GM19035 (cell line): Measurements from ENCODE around the gene LRRC49.
"Not testable (repeated sequence)": the region's sequence is repeated elsewhere in the genome, so short reads cannot be mapped to it uniquely, and the experiment has no call there.

ENCODE experiments used
- ATAC-seq: cut with Tn5 transposase; IDR thresholded peaks from one replicate; pipeline ENCODE4 v1.9.1; 2021; ENCODE audit not compliant: unreplicated experiment

The LRRC49 gene

DNA sequence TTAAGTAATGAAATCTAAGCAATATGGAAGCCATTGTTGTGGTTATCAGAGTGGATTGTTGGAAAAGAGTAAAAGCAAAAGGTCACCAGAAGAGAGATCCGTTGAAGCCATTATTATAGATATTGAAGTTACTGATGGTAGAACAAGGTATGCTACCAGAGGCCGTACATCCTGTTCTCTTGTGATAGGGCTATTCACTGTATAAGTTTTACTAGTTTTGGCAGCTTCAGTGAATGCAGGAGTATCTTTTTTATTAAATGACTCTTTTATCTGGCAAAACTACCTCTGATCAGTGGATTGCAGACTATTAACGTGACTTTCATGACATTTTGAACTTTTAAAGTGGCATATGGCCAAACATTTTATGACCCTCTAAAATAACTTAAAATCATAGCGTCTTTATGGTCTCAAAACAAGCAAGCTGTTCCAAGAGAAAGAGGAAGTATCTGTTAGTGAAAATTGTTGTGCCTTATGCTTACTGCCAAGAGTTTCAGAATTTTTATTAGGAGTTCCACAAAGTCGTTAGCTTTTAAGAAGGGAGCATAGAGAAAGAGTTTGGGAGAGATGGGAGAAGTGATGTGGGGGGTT is 102.9 kb downstream of the LRRC49 start:
- ATAC-seq = no peak

DNA sequence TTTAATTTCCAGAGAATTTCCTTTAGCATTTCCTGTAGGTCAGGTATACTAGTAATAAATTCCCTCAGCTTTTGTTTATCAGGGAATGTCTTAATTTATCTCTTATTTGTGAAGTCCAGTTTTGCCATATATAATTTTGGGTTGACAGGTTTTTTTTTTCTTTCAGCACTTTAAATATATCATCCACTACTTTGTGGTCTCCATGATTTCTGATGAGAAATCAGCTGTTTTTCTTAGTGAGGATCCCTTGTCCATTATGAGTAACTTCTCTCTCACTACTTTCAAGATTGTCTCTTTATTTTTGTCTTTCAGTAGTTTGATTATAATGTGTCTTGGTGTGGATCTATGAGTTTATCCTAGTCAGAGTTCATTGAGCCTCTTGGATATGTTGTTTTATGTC is 105.7 kb downstream of the LRRC49 start:
- ATAC-seq = no peak

DNA sequence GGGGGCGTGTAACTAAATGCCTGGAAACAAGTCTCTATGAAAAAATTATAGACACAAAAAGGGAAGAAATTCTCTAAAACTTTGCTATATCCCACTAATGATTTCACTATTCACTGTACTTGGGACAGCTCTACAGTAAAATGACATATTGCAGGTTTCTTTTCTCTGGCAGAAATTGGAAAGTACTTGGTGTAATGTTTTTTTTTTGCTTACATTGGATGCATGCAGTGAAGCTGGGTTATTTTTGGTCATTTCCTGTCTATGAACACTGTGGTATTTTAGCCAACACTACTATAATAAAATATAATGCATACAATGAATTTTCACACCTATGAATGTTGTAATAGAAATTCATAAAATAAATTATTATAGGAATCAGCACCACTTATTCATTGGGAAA is 109.7 kb downstream of the LRRC49 start:
- ATAC-seq = no peak

DNA sequence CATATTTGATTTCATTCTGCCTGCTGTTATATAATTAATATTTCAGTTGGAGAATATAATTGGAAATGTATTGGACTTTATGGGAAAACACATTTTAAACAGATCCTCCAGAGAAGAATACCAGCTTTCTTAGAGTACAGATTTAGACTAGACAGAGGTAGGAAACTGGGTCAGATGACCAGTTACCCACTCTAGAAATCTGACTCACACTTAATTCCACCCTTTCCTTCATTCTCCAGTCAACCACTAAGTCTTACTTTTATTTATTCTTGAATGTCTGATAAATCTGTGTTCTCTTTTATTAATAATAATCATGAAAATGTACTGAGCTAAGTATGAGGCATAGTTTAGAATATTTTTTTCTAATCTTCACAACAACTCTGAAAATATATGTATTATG is 110.7 kb downstream of the LRRC49 start:
- no peak for ATAC-seq

DNA sequence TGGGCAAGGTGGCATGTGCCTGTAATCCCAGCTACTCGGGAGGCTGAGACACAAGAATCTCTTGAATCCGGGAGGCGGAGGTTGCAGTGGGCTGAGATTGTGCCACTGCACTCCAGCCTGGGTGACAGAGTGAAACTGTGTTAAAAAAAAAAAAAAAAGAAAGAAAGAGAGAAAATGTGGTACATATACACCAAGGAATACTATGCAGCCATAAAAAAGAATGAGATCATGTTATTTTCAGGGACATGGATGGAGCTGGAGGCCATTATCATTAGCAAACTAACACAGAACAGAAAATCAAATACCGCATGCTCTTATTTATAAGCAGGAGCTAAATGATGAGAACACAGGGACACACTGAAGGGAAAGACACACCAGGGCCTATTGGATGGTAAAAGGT is 111.9 kb downstream of the LRRC49 start:
- not testable (repeated sequence) for ATAC-seq

DNA sequence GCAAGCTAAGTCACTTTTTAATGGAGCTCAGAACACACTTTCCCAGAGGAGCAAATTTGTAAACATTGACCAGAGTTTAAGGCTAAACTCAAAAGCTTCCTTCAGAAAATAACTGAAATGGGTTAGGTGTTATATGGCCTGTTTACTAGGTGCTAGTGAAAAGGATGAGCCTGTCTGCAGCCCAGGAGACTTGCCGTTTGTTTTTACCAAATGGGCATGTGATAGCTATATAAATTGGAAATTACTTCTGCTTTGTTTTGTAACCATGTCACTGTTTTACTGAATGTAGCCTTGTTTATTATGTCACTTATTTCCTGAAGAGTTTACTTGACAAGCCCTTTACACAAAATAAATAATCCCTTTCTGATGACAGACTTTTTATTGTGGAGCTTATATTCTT is 113.3 kb downstream of the LRRC49 start:
- ATAC-seq = no peak

DNA sequence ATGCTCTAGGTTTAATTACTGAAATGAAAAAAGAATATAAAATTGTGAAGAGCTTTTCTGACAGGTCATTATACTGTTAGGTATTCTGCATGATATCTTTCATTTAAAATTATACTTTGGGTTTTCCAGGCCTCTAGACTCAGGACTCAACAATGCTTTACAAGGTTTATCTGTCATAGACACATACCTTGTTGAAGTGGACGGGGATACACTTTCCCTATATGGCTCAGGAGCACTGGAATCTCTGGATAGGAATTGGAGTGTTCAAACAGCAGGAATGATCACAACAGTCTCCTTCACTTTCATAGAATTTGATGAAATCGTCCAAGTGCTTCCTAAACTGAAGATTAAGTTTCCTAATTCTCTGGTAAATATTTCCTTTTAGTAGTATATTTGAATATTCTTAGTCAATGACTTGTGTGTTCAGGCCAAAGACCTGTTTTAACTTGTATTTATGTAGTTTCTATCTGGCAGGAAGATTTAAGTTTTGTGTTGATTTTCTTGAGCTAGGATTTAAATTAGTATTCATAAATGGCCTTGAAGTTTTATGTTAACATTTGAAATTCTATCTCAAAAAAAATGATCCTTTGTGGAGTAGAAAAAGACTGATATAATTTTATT is 115.7 kb downstream of the LRRC49 start:
- no peak for ATAC-seq

DNA sequence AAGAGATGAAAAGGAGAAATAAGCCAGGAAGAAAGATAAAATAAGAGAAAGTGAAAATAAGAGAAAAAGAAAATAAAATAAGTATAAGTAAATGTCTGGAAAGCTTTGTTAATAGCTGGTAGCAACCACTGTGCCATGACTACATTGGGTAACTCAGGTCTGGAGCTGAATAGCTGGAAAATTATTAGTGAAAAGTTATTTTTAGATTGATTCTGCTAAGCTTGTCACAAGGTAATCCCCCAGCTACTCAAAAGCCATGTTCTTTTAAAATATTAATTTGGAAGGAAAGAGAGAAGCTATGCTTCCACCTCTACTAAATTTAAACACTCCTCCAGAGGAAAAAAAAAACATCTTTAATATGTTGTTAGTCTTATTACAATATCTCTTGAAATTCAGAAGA is 117.8 kb downstream of the LRRC49 start:
- ATAC-seq = no peak

DNA sequence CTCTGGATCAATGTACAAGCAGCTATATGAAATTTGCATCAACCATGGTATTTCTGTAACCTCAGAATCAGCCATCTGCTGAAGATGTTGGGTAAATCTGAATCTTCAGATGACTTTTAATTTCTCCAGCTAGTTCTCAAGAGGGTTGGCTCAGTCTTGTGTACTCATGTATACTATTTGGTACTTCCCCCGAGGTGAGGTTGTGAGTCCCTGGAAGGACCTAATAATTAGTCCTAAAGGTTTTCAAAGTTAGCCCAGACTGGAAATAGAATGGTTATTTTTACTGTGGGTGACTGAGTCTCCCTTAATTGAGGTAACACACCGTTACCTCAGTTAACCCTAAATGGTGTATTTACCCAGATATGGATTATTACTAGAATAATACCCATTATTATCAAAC is 118.4 kb downstream of the LRRC49 start:
- no peak for ATAC-seq

DNA sequence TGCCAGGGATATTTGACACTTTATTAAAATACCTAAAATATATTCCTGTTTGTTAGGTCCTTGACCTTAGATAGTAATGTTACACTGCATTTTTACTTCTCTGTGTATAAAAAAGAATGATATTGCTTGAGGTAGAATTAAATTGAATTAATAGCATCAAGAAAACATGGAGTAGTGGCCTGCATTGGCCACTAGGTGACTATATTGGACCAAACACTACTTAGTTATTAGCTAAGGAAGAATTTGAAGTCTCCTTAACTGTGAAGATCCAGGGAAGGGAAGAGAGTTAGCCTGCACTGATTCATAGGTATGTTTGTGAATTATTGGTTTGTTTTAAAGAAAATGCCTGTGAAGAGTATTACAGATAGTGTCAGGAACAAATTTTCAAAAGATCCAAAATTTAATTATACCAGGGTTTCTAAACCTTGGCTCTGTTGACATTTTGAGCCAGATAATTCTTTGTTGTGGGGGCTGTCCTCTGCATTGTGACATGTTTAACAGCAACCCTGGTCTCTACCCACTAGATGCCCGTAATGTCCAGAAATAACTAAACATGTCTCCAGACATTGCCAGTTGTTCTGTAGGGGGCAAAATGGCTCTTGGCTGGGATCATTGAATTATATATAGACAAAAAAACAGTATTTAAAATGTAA is 119.0 kb downstream of the LRRC49 start:
- ATAC-seq = no peak

DNA sequence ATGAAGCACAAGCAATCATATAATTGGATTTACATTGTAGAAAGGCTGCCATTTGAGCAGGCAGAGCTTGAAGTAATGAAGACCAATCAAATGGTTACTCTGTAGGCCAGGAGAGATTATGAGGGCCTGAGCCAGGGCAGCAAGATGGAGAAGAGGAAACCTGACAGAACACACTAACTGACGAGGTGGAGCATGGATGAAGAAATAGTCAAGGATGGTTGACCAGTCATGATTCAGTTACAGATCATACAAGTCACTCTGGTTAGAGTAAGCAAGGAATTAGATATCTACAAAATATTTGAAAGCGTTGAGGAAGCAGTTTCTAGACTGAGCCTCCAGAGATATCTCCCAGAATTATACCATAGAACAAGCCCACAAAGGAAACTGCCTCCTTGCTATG is 120.8 kb downstream of the LRRC49 start:
- no peak for ATAC-seq

DNA sequence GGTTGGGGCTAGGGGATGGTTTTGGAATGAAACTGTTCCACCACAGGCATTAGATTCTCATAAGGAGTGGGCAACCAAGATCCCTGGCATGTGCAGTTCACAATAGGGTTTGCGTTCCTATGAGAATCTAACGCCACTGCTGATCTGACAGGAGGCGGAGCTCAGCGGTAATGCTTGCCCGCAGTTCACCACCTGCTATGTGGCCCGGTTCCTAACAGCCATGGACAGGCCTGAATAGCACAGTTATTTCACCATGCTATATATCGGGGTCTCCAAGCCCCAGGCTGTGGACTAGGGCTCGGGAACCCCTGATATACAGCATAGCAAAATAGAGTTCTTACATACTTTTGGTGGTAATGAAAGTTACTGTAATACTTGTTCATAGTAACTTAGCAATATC is 122.7 kb downstream of the LRRC49 start:
- ATAC-seq = no peak

DNA sequence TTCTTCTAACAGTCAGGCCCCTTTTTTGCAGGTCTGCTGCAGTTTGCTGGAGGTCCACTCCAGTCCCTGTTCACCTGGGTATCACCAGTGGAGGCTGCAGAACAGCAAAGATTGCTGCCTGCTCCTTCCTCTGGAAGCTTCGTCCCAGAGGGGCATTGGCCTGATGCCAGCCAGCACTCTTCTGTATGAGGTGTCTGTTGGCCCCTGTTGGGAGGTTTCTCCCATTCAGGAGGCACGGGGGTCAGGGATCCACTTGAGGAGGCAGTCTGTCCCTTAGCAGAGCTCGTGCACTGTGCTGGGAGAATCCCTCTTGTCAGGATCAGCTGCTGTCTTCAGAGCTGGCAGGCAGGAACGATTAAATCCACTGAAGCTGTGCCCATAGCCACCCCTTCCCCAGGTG is 138.6 kb downstream of the LRRC49 start:
- not testable (repeated sequence) for ATAC-seq

DNA sequence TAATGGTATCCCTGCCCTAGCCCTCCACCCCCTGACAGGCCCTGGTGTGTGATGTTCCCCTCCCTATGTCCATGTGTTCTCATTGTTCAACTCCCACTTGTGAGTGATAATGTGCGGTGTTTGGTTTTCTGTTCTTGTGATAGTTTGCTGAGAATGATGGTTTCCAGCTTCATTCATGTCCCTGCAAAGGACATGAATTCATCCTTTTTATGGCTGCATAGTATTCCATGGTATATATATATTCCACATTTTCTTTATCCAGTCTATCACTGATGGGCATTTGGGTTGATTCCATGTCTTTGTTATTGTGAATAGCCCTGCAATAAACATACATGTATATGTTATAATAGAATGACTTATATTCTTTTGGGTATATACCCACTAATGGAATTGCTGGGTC is 142.9 kb downstream of the LRRC49 start:
- not testable (repeated sequence) for ATAC-seq

DNA sequence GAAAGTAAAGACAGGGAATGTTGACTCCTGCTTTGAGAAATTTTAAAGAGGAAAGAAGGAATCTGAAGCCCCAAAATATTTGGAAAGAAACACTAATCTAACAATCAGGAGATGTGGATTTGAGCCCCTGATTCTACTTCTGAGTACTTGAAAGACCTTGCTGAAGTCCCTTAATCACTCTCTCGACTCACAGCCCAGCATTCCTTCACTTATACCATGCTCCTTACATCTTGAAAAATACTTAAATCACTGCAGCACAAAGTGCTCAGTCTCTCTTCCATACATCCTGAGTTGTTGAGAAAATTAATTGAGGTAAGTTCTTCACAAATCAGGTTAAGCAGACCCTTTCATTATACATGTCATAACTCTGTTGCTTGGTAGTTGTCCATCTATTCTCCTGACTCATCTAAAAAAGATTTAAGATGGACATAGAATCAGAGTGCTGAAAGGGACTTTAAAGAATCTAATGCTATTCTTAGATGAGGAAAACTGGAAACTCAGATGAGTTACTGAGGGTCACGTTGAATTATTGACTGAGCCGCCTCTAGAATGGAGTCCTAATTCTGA is 149.8 kb downstream of the LRRC49 start:
- no peak for ATAC-seq

DNA sequence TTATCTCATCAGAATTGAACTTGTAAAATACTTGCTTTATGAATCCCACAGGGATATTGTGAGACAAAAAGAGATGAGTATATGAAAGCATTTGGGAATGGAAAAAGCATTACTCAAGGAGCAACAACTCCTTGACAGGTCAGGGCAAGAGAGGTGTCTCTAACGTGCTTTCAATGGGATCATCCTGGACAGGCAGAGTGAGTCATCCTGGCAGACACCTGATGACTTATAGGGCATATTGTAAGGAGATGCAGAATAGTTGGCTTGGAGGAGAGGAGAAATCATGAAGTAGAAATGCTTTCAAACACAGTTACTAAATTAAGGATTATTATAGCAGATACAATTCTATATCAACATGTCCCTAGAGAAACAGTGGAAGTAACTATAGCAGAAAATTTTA is 150.7 kb downstream of the LRRC49 start:
- ATAC-seq = no peak

DNA sequence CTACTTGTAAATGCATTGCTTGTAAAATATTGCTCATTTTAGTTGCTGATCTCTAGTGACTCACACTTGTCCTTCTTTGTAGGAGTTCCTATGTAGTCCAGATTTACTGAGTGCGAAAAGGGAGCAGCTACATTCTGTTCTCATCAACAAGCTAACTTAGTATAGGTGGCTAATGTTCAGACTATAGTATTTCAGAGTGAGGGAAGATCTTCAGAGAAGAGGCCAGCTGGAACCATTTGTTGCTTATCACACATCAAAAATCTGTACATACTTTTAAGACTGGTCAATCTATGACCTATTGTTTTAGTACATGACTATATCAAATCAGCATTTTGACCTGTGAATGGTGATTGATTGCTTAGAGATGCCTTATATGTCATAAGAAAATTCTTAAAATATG is 151.4 kb downstream of the LRRC49 start:
- ATAC-seq = no peak

DNA sequence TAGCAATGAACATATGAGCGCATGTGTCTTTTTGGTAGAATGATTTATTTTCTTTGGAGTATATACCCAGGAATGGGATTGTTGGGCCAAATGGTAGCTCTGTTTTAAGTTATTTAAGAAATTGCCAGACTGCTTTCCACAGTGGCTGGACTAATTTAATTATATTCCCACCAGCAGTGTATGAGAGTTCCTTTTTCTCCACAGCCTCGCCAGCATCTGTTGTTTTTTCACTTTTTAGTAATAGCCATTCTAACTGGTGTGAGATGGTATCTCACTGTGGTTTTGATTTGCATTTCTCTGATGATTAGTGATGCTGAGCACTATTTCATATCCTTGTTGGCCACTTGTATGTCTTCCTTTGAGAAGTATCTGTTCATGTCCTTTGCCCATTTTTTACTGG is 153.5 kb downstream of the LRRC49 start:
- ATAC-seq = not testable (repeated sequence)

DNA sequence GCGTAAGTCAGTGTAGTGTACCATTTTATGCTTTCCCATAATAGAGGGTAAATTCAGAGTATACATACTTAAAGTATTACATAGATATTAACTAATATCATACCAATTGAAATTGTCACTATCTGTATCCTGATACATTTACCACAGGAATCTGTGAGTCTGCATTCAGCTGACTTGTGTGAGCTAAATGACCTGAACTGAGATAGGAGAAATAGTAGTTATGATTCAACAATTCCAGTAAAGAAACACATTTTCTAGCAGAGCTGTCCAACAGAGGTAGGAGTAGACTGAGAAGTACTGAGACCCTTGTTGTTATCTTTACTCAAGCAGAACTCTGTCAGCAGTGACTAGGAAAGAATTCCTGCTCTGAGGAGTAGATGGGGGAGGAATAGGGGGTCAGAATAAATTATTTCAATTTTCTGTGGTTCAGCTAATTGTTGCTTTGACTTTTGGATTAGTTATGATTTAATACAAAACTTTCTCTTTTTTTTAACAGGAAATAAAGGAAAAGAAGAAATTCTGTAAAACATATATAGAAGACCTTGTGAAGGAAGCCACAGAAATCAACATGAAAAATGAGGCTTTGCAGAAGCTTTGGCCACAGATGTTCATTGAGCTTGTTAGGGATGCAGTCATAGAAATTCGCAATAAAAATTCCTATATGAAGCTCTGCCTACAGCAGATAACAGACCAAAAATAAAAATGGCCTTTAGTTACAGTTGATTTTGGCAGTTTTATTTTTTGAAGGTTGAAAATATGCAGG is 156.5 kb downstream of the LRRC49 start:
- ATAC-seq = no peak

DNA sequence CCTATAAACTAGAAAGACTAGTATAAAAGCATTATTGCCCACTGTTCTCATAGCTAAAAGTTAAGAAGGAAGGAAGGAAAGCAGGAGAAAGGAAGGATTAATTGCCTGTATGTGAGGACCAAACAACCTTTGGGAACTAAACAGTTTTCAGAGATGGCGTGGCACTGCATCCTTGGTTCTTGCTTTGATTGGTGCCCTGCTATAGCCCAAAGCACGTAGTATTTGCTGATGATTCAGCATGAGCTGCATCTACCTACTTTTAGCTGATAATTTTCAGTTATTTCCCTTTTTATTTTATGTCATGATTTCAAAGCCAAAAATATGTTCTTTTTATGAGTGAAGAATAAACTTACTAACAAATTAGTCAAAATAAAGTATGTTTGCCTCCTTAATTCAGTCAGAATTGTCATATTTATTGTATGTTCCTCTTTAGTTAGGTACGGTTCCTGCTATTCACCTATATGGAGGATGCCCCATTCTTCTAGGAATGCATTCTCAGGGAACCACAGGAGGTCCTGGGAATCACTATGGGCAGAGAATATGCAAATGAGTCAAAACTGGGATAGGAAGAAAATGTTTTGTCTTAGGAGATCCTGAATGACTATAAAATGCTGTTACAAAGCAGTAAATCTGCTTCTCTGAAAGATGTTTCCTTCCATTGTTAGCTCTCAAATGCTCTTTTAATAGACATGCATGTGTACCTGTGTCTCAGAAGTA is 157.2 kb downstream of the LRRC49 start:
- ATAC-seq = no peak

DNA sequence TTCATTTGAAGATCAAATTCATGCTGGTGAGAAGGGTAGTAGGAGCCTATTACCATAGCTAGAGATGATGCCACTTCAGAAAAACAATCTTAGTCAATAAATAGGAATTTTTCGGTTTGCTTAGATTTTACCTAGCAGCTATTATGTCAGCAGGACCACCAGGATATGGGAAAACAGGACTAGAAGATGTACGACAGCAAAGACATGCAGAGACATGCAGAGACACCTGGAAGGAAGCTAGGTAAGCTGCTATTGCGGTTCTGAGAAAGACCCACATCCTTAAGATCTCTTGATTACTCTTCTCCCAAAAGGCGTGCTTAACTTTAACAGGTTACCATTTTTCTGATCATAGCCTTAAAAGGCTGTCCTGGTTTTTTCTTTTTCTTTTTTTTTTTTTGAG is 157.8 kb downstream of the LRRC49 start:
- no peak for ATAC-seq
